Right cardiac atrium (tissue), 5 donors: ENCODE measurements around the gene PRDM12. TPM values are rescaled to one million over a fixed set of nuclear protein-coding genes. Genes with fewer than 3 reads are reported as not detected.

Experiments
- ATAC-seq, 2 donors: fragments of 200-7000 bp; cut with Tn5 transposase; one replicate each; pipeline versions ENCODE4 v1.8.0 to v1.9.1; 2020; ENCODE audit warnings: moderate library complexity in 2 of 2, mild to moderate bottlenecking in 1 of 2
- DNase-seq, 3 donors: peaks; one replicate each; pipeline ENCODE4 v3.0.0-alpha.2; 2020
- H3K27ac ChIP-seq: one replicate; pipeline ENCODE4 v1.5.1; 2013; ENCODE audit warnings: mild to moderate bottlenecking, low read length, control low read depth, moderate library complexity
- H3K27me3 ChIP-seq: one replicate; pipeline ENCODE4 v1.6.1; 2013; ENCODE audit not compliant: control insufficient read depth, insufficient read depth
- H3K4me1 ChIP-seq: one replicate; pipeline ENCODE4 v1.6.1; 2013; ENCODE audit warnings: low read length; ENCODE audit not compliant: control insufficient read depth, insufficient read depth
- H3K4me3 ChIP-seq: one replicate; pipeline ENCODE4 v1.5.1; 2013; ENCODE audit warnings: low read length, control low read depth
- H3K9me3 ChIP-seq: one replicate; pipeline ENCODE4 v1.6.1; 2013; ENCODE audit warnings: low read length; ENCODE audit not compliant: control insufficient read depth
- WGBS: extraction: QIAGEN DNeasy Blood & Tissue Kit; methylation state at CpG from one replicate; pipeline ENCODE4 v1.1.7; 2013; 5-methylcytosine and 5-hydroxymethylcytosine counted together
- intact Hi-C, 4 donors: fragments of 100-400 bp; cut with DNase I; formaldehyde crosslinking; loops; one replicate each; pipeline versions ENCODE4 v1.11.0 to v1.14.0; 2022 to 2023
- polyA plus RNA-seq: library from polyadenylated mRNA; stranded (reverse); fragments of 200-250 nt; gene quantifications from one replicate; pipeline ENCODE4 v1.2.3, GENCODE V29; 2013
- total RNA-seq, 4 donors: library from RNA; stranded (reverse); fragmentation: NEBNext Ultra II Directional; extraction: Animal tissue kit (Norgen Biotek cat#: 25700); gene quantifications; one replicate each; pipeline ENCODE4 v1.2.1, GENCODE V29; 2021
- donor health status: healthy with polysubstance abuse.
- donor health status: DM: no; HTN: yes; CAD: no.
- donor health status: DM: no; HTN: no; CAD: no.
- donor health status: DM: no; HTN: yes; CAD: no; lungs with severe emphysema.
- donor health status: DM: yes; HTN: yes; CAD: no.

Gene PRDM12
- total and polyA plus RNA-seq, 5 donors, result 0.02 TPM; not detected in 4

- Histone ChIP-seq H3K27me3 (no peaks in the 10 kb centered on the region), H3K9me3 (no peaks in the 10 kb centered on the region), H3K27ac (no peak overlapping the region), H3K4me3 (peak overlapping the region; percentile 48), H3K4me1 (peaks cover 5% of the 10 kb centered on the region)
- intact Hi-C loops, result no loop called here
- ATAC-seq (no peak), DNase-seq (no peak)
- 1% methylated on average over 55 of the region's 58 CpGs for WGBS
These were observed 4.6 kb upstream of the PRDM12 start for GRCh38 chr9:130659699-130660248.

GRCh38 chr9:130660326-130660682 is 4.1 kb upstream of the PRDM12 start:
- no peak overlapping the region for H3K27ac ChIP-seq
- DNase-seq (no peak), ATAC-seq (no peak)
- H3K27me3 ChIP-seq, result no peaks in the 10 kb centered on the region
- H3K4me3 ChIP-seq, result peak overlapping the region; percentile 48
- H3K4me1 ChIP-seq, result peaks cover 6% of the 10 kb centered on the region
- WGBS, result 2% methylated on average over 33 of the region's 33 CpGs
- intact Hi-C loops, result no loop called here
- no peaks in the 10 kb centered on the region for H3K9me3 ChIP-seq

- peak overlapping the region; percentile 48 for H3K4me3 ChIP-seq
- ATAC-seq, result peak in 1 of 2 donors; percentile 10
- no peak overlapping the region for H3K27ac ChIP-seq
- peak in 1 of 3 donors; percentile 51 for DNase-seq
- no peaks in the 10 kb centered on the region for H3K27me3 ChIP-seq
- intact Hi-C loops, result no loop called here
- no peaks in the 10 kb centered on the region for H3K9me3 ChIP-seq
- peaks cover 7% of the 10 kb centered on the region for H3K4me1 ChIP-seq
- WGBS, result under 1% methylated on average over 82 of the region's 82 CpGs
These were observed 3.5 kb upstream of the PRDM12 start for GRCh38 chr9:130660683-130661450.

- H3K4me1 ChIP-seq, result peaks cover 8% of the 10 kb centered on the region
- peak overlapping the region; percentile 48 for H3K4me3 ChIP-seq
- DNase-seq, result no peak
- no peak for ATAC-seq
- H3K27ac ChIP-seq, result no peak overlapping the region
- intact Hi-C loops, result no loop called here
- no peaks in the 10 kb centered on the region for H3K27me3 ChIP-seq
- 3% methylated on average over 47 of the region's 47 CpGs for WGBS
- no peaks in the 10 kb centered on the region for H3K9me3 ChIP-seq
These were observed 2.8 kb upstream of the PRDM12 start for GRCh38 chr9:130661451-130662098.

GRCh38 chr9:130662099-130662969 is 2.1 kb upstream of the PRDM12 start:
- WGBS, result 5% methylated on average over 49 of the region's 49 CpGs
- ATAC-seq (no peak), DNase-seq (peak in 1 of 3 donors; percentile 61)
- intact Hi-C loops, result no loop called here
- no peak overlapping the region for H3K27ac ChIP-seq
- peaks cover 8% of the 10 kb centered on the region for H3K4me1 ChIP-seq
- H3K9me3 ChIP-seq, result no peaks in the 10 kb centered on the region
- H3K4me3 ChIP-seq, result no peak overlapping the region
- H3K27me3 ChIP-seq, result no peaks in the 10 kb centered on the region

GRCh38 chr9:130662970-130663257 is 1.5 kb upstream of the PRDM12 start:
- no peak for ATAC-seq
- Histone ChIP-seq H3K27ac (no peak overlapping the region), H3K27me3 (no peaks in the 10 kb centered on the region), H3K4me3 (peak overlapping the region; percentile 12), H3K9me3 (no peaks in the 10 kb centered on the region), H3K4me1 (peaks cover 8% of the 10 kb centered on the region)
- intact Hi-C loops, result no loop called here
- peak in 1 of 3 donors; percentile 42 for DNase-seq
- 5% methylated on average over 15 of the region's 15 CpGs for WGBS

- H3K9me3 ChIP-seq, result no peaks in the 10 kb centered on the region
- H3K27me3 ChIP-seq, result no peaks in the 10 kb centered on the region
- WGBS, result 3% methylated on average over 65 of the region's 65 CpGs
- peaks cover 8% of the 10 kb centered on the region for H3K4me1 ChIP-seq
- ATAC-seq (no peak), DNase-seq (peak in 1 of 3 donors; percentile 48)
- intact Hi-C loops, result no loop called here
- H3K4me3 ChIP-seq, result peak overlapping the region; percentile 12
- no peak overlapping the region for H3K27ac ChIP-seq
These were observed 977 bp upstream of the PRDM12 start for GRCh38 chr9:130663258-130663976.

- ATAC-seq (no peak), DNase-seq (no peak)
- Histone ChIP-seq H3K9me3 (no peaks in the 10 kb centered on the region), H3K27me3 (no peaks in the 10 kb centered on the region), H3K4me3 (no peak overlapping the region), H3K27ac (no peak overlapping the region), H3K4me1 (peaks cover 8% of the 10 kb centered on the region)
- intact Hi-C loops, result no loop called here
- WGBS, result 2% methylated on average over 19 of the region's 19 CpGs
These were observed 480 bp upstream of the PRDM12 start for GRCh38 chr9:130663977-130664250.

GRCh38 chr9:130665029-130665430 is 636 bp downstream of the PRDM12 start:
- 2% methylated on average over 26 of the region's 26 CpGs for WGBS
- peak overlapping the region; percentile 4 for H3K4me3 ChIP-seq
- DNase-seq, result no peak

GRCh38 chr9:130665431-130666392 is 1.3 kb downstream of the PRDM12 start:
- Histone ChIP-seq H3K9me3 (no peaks in the 10 kb centered on the region), H3K4me1 (peaks cover 8% of the 10 kb centered on the region), H3K27ac (no peak overlapping the region), H3K27me3 (no peaks in the 10 kb centered on the region), H3K4me3 (peak overlapping the region; percentile 12)
- ATAC-seq, result no peak
- no peak for DNase-seq
- intact Hi-C loops, result no loop called here
- 5% methylated on average over 61 of the region's 61 CpGs for WGBS

More at GRCh38 chr9:130665029-130665430, 636 bp downstream of the PRDM12 start:
- intact Hi-C loops, result no loop called here
- ATAC-seq, result no peak
- Histone ChIP-seq H3K27me3 (no peaks in the 10 kb centered on the region), H3K9me3 (no peaks in the 10 kb centered on the region), H3K27ac (no peak overlapping the region), H3K4me1 (peaks cover 8% of the 10 kb centered on the region)
